ENCODE measurements around the gene ITPR1. TPM values are rescaled to one million over a fixed set of nuclear protein-coding genes. Genes with fewer than 3 reads are reported as not detected.
"Not testable (repeated sequence)": the region's sequence is repeated elsewhere in the genome, so short reads cannot be mapped to it uniquely, and the experiment has no call there.

ITPR1 gene
- total RNA-seq, 4 donors from 2014 or later = 14.7 to 45.1 (median 21.0) TPM

- no peaks in the 10 kb centered on the region for H3K9me3 ChIP-seq
- H3K27me3 ChIP-seq = no peaks in the 10 kb centered on the region
- no peaks in the 10 kb centered on the region for H3K4me1 ChIP-seq
- DNase-seq (ENCODE audit: low spot score in 2 of 2) = no peak
- no peak overlapping the region for H3K27ac ChIP-seq
- WGBS = 53% methylated on average over 6 of the region's 6 CpGs
- no peaks in the 10 kb centered on the region for H3K36me3 ChIP-seq
- TF ChIP-seq POLR2A (IDR thresholded peaks at IDR 0.05) = no peak
- no peak for TF ChIP-seq CTCF (IDR thresholded peaks at IDR 0.05)
- no peak for TF ChIP-seq EP300 (IDR thresholded peaks at IDR 0.05)
- TF ChIP-seq POLR2AphosphoS5 (IDR thresholded peaks at IDR 0.05) = no peak
- H3K4me3 ChIP-seq = no peak overlapping the region
Measured at GRCh38 chr3:4597208-4597985, 104.2 kb downstream of the ITPR1 start.

DNA sequence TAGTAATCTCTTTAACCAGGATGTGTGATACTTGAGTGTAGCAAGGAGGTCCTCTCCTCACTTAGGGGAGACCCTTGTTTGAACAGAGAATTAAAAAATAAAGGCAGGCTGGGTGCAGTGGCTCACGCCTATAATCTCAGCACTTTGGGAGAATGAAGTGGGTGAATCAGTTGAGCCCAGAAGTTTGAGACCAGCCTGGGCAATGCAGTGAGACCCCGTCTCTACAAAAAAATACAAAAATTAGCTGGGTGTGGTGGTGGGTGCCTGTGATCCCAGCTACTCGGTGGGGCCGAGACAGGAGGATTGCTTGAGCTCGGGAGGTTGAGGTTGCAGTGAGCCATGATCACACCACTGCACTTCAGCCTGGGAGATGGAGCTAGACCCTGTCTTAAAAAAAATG is 105.1 kb downstream of the ITPR1 start:
- H3K4me3 ChIP-seq; H3K27me3 ChIP-seq; H3K36me3 ChIP-seq; DNase-seq (ENCODE audit: low spot score in 2 of 2); H3K4me1 ChIP-seq; H3K27ac ChIP-seq; H3K9me3 ChIP-seq: not testable (repeated sequence)
- 90% methylated on average over 5 of the region's 5 CpGs for WGBS

DNA sequence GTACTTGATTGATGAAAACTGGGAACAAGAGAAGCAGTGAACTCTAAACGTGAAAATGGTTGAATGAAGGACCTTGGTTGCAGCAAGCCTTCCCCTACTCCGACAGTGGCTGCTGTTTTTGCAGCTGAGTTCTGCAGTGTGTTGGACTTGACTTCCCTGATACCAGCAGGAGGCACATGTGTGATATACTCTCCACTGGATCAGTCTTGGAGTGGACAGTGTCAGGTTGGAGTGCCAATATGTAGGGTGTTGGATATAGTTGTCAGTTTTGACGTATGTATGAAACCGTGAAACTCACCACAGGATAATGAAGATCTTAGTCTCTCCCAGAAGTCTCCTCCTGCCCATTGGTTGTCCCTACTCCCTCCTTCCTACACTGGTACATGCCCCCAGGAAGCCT is 106.5 kb downstream of the ITPR1 start:
- whole genome bisulfite sequencing = 82% methylated on average over 4 of the region's 4 CpGs
- Histone ChIP-seq H3K36me3 (no peaks in the 10 kb centered on the region), H3K27me3 (no peaks in the 10 kb centered on the region), H3K4me1 (no peaks in the 10 kb centered on the region), H3K4me3 (no peak overlapping the region), H3K27ac (no peak overlapping the region), H3K9me3 (no peaks in the 10 kb centered on the region)
- DNase-seq (ENCODE audit: low spot score in 2 of 2) = no peak
- TF ChIP-seq POLR2A (IDR thresholded peaks at IDR 0.05) = no peak
- TF ChIP-seq CTCF (IDR thresholded peaks at IDR 0.05) = no peak
- TF ChIP-seq POLR2AphosphoS5 (IDR thresholded peaks at IDR 0.05) = no peak
- TF ChIP-seq EP300 (IDR thresholded peaks at IDR 0.05) = no peak

DNA sequence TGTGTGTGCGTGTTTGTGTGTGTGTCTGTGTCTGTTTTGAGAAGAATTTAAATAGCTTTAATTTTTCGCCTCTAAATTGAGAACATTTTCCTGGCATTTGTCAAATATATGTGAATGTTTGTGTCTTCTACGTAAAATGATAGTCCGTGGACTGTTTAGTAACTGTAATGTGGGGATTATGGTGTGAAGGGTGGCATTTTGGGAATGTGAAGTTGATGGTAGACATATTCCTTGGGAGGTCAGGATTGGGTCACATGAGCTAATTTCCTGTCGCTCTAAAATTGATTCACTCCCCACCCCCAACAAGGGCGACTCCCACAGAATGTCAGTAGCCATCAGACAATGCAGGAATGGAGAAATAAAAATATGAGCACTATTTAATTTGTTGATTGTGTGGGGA is 107.3 kb downstream of the ITPR1 start:
- TF ChIP-seq CTCF (IDR thresholded peaks at IDR 0.05) = no peak
- TF ChIP-seq EP300 (IDR thresholded peaks at IDR 0.05) = no peak
- TF ChIP-seq POLR2A (IDR thresholded peaks at IDR 0.05) = no peak
- TF ChIP-seq POLR2AphosphoS5 (IDR thresholded peaks at IDR 0.05) = no peak
- WGBS = 71% methylated on average over 6 of the region's 6 CpGs
- no peaks in the 10 kb centered on the region for H3K9me3 ChIP-seq

DNA sequence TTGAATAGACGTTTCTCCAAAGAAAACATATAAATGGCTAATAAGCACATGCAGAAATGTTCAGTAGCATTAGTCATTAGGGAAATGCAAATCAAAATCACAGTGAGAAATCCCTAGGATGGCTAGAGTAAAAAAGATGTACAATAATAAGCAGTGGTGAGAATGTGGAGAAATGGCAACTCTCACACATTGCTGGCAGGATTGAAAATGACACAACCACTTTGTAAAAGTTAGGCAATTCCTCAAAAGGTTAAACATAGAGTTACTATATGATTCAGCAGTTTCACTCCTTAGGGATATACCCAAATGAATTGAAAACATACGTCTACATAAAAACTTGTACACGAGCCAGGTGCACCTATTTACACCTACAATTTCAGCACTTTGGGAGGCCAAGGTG is 108.7 kb downstream of the ITPR1 start:
- H3K4me3 ChIP-seq = no peak overlapping the region
- 57% methylated on average over 3 of the region's 3 CpGs for WGBS
- no peaks in the 10 kb centered on the region for H3K4me1 ChIP-seq
- no peaks in the 10 kb centered on the region for H3K27me3 ChIP-seq
- no peak for DNase-seq (ENCODE audit: low spot score in 2 of 2)
- H3K36me3 ChIP-seq = no peaks in the 10 kb centered on the region
- TF ChIP-seq POLR2A (IDR thresholded peaks at IDR 0.05) (no peak), CTCF (IDR thresholded peaks at IDR 0.05) (no peak), EP300 (IDR thresholded peaks at IDR 0.05) (no peak), POLR2AphosphoS5 (IDR thresholded peaks at IDR 0.05) (no peak)
- H3K9me3 ChIP-seq = no peaks in the 10 kb centered on the region
- H3K27ac ChIP-seq = no peak overlapping the region

More for the DNA sequence above, 107.3 kb downstream of the ITPR1 start:
- H3K27ac ChIP-seq = no peak overlapping the region
- no peaks in the 10 kb centered on the region for H3K4me1 ChIP-seq
- H3K36me3 ChIP-seq = no peaks in the 10 kb centered on the region
- DNase-seq (ENCODE audit: low spot score in 2 of 2) = no peak
- no peak overlapping the region for H3K4me3 ChIP-seq
- H3K27me3 ChIP-seq = no peaks in the 10 kb centered on the region

GRCh38 chr3:4604693-4605092 is 111.5 kb downstream of the ITPR1 start:
- H3K4me3 ChIP-seq = no peak overlapping the region
- no peak for TF ChIP-seq CTCF (IDR thresholded peaks at IDR 0.05)
- TF ChIP-seq POLR2A (IDR thresholded peaks at IDR 0.05) = no peak
- TF ChIP-seq POLR2AphosphoS5 (IDR thresholded peaks at IDR 0.05) = no peak
- no peak for TF ChIP-seq EP300 (IDR thresholded peaks at IDR 0.05)

More at GRCh38 chr3:4604693-4605092, 111.5 kb downstream of the ITPR1 start:
- Histone ChIP-seq H3K9me3 (no peaks in the 10 kb centered on the region), H3K27ac (no peak overlapping the region), H3K27me3 (no peaks in the 10 kb centered on the region), H3K36me3 (no peaks in the 10 kb centered on the region), H3K4me1 (no peaks in the 10 kb centered on the region)
- DNase-seq (ENCODE audit: low spot score in 2 of 2) = no peak
- WGBS = 98% methylated on average over 5 of the region's 5 CpGs
